DOHH2 (cell line): ENCODE results near the gene MCC.

Experiments
- CTCF ChIP-seq: fragments of 200-600 bp; sonication (generic); IDR thresholded peaks from one replicate; pipeline ENCODE4 v1.5.1; 2014; ENCODE audit warnings: antibody characterized with exemption, mild to moderate bottlenecking, low read depth, low read length; ENCODE audit not compliant: poor library complexity, severe bottlenecking
- EZH2phosphoT487 ChIP-seq: fragments of 200-600 bp; sonication (generic); IDR thresholded peaks from 2 replicates; pipeline ENCODE4 v1.6.1; 2017; ENCODE audit warnings: borderline replicate concordance, mild to moderate bottlenecking, antibody characterized with exemption, low read length, moderate library complexity, mixed read lengths

DNA sequence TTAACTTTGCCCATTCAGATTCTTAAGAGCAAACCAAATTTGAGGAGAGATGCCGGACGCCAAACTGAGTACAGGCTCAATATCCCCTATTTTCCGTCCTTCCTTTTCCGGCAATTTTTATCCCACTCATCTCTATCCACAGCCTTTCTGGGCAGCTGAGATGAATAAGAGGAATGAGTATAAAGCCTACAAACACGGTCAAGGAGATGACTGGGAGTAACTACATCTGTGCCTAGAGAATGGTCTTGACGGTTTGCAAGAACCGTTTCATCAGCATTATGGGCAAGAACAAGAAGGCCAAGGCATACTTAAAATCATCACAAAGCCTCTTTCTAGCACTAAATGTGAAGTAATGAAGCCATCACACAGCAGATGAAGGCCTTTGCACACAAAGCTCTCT, 284.3 kb downstream of the MCC start:
- TF ChIP-seq CTCF (no peak), EZH2phosphoT487 (no peak)
